ENCODE data around the gene MLYCD.
A peak's percentile ranks its signal among the peaks of the same experiment; 100 is the strongest.
"Not testable (repeated sequence)": the region's sequence is repeated elsewhere in the genome, so short reads cannot be mapped to it uniquely, and the experiment has no call there.

The MLYCD gene

GRCh38 chr16:83926726-83927397 is 27.9 kb downstream of the MLYCD start:
- no peak for DNase-seq

- DNase-seq, result no peak
These were observed 29.6 kb downstream of the MLYCD start for GRCh38 chr16:83928341-83929055.

GRCh38 chr16:83929811-83930555 is 31.1 kb downstream of the MLYCD start:
- no peak for DNase-seq

- no peak for DNase-seq
These were observed 32.0 kb downstream of the MLYCD start for GRCh38 chr16:83930730-83931500.

GRCh38 chr16:83931556-83931955 is 32.6 kb downstream of the MLYCD start:
- no peak for DNase-seq

DNA sequence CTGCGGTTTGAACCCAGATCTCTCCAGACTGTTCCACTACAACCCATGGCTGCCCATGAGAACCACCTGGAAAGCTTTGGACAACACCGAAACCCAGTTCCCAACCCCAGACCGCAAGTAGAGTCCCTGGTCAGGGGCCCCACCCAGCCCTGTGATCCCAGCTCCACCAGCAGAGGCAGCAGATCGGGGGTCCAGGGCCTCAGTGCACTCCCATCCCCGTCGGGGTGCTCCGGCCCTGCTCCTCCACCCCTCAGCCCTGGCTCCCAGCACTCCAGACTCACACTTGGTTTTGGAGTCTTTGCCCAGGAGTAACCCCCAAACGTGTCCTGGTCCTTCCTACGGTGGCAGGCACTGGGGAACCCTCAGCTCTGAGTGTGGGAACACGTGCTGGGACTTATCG is 33.4 kb downstream of the MLYCD start:
- no peak for DNase-seq

DNA sequence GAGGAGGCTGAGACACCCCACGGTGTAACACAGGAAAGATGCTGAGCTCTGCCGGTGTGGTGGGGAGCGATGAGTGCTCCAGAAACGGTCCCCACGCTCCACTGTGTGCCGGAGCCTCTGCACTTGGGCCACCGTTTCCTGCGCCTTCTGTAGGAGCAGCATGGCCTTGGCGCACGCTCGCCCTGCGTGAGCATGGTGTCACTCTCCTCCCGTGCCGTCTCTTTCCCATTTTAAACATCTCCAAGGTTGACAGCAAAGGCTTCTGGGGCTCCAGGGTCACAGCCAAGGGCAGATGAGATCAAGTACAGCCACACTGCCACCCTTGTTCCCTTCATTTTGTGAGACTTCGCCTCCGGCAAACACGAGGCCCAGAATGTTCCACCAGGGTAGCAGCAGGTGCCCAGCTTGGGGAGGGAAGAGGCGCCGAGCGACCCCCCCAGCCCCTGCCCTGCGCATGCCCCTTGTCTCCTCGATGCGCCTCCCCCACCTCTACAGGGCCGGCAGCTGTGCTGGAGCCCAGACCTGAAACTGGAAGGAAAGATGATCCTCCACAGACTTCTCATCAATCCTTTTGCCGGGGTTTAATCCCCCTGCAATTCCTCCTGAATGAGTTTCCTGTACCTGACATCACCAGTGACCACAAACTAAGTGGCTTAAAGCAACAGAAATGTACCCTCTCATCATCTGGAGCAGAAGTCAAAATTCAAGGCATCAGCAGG is 34.2 kb downstream of the MLYCD start:
- no peak for DNase-seq

DNA sequence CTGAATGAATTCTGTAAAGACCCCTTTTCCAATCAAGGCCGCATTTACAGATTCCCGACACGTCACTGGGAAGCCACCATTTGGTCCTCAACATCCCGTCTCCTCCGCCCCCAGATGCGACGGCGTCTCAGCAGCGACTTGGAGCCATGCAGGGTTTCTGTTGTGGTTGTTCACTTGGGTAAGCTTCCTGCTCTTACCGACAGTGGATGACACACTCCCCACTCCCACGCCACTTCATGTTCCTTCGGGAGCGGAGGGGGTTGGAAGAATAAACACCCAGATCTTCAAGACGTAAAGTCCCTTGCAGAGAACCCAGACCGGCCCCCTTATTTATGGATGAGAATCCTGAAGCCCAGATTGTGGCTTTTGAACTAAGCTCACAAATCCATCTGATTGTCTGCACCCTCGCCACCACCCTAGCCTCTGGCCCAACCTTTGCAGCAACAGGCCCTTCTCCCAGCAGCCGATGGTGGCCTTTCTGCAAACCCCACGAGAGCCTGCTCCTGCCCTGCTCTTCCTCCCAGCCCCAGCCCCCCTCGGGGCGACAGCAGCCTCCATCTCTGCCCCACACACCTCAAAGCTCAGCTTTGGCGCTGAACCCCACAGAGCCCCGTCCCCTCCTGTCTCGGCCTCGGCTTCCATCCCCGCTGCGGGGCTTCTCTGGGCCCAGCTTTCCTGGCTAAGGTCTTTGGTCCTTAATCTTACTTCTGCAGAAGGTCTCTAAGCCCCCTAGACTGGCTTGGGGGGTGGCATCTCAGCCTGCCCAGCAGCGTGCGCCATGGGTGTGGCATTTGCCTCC is 35.2 kb downstream of the MLYCD start:
- DNase-seq, result no peak

GRCh38 chr16:83934684-83934977 is 35.7 kb downstream of the MLYCD start:
- no peak for DNase-seq

DNA sequence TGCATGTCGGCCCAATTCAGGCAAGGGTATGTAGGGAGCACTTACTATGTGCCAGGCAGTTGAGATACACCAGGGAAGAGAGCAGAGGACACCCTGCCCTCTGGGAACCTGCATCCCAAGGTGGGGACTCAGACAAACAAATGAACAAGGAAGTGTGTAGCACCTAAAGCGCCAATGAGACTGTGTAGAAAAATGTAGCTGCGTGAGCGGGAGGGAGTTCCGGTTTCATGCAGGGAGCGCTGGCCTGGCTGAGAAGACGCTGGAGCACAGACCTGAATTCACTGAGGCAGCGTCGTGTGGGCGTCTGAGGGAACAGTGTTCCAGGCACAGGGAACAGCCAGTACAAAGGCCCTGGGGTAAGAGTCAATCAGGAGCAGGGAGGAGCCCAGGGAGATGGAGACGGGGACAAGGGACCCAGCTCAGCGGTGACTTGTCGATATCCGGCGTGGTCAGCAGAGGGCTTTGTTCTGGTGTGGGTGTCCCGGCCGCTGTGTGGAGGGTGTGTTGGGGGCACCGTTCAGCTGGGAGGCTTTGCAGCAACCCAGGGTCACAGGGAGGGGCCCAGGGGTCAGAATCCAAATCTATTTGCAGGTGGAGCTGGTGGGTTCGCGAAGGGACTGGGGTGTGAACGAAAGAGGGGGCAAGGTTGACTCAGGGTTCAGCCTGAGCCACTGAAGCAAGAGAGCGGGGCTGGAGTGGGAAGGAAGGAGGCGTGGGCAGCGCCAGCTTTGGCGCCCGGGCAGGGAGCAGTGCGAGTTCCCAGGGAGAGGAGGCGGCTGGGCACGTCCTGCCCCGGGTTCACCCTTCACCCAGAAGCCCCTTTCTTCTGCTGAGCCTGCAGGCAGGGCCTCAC is 36.3 kb downstream of the MLYCD start:
- DNase-seq, result no peak

- DNase-seq, result no peak
These were observed 36.9 kb downstream of the MLYCD start for GRCh38 chr16:83935858-83936255.

- DNase-seq, result no peak
These were observed 37.8 kb downstream of the MLYCD start for GRCh38 chr16:83936581-83937165.

GRCh38 chr16:83937267-83937666 is 38.4 kb downstream of the MLYCD start:
- no peak for DNase-seq

- DNase-seq, result no peak
These were observed 39.3 kb downstream of the MLYCD start for GRCh38 chr16:83937922-83938885.

GRCh38 chr16:83939266-83939855 is 40.4 kb downstream of the MLYCD start:
- peak; percentile 5 for DNase-seq

GRCh38 chr16:83940119-83940518 is 41.2 kb downstream of the MLYCD start:
- no peak for DNase-seq

GRCh38 chr16:83940630-83941378 is 41.9 kb downstream of the MLYCD start:
- no peak for DNase-seq

GRCh38 chr16:83941546-83941945 is 42.6 kb downstream of the MLYCD start:
- not testable (repeated sequence) for DNase-seq
